Stimulated activated CD4-positive, alpha-beta T cell treated with anti-CD3 and anti-CD28 coated beads, Interleukin-1b, Interleukin-23, amount 100 ng/mL, for 4 hours (primary cell): Measurements from ENCODE around the gene FBXO31.

Source experiments
- DNase-seq, 2 donors: peaks; one replicate each; pipeline ENCODE4 v3.0.0-alpha.2; 2020; ENCODE audit warnings: low read depth in 2 of 2

Gene FBXO31

DNA sequence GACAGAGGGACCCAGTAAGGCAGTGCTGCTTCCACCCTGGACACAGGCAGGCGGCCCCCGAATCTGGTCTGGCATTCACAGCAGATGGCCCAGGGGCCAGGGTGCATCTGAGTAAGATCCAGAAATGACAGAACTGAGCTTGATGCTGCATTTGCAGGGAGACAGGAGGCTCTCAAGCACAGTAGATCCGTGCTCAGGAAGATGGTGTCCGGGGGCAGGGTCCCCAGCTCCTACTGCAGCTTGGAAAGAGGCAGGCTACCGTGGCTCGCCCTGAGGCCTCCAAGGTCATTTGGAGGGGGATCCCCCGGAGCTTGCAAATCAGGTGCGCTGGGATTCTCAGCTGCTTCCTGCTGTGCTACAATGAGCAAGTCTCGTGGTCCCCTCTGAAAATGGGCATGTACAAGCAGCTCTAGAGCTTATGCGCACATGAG, 68.6 kb downstream of the FBXO31 start:
- DNase-seq, result no peak

DNA sequence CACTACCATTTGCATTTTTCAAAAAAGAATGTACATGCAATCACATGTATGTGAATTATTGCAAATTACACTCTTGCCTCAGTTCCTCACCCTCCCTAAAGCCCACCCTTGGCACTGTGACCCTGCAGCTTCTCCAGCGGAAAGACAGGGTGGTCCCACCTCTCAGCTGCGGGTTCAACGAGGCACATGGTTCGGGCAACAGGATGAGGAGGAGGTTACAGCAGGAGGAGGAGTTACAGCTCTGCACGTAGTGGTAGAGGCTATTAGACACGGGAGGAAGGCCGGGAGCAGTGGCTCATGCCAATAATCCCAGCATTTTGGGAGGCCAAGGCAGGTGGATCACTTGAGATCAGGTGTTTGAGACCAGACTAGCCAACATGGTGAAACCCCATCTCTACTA, 71.6 kb downstream of the FBXO31 start:
- DNase-seq, result no peak

DNA sequence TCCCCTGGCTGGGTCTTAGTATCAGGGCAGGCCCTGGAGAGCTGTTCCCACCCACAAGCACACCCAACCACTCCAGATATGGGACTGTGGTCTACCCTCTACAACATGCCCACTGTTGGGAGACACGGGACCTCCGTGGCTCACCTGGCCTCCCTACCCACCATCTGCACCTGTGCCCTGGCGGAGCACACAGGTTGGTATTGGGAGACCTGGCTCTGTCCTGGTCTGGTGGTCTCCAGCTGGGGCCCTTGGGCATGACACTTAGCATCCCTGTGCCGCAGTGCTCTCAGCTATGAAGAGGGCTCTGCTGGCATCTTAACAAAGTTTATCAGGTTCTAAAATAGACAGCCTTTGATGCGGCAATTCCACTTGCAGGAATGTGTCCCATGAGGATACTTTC, 72.2 kb downstream of the FBXO31 start:
- no peak for DNase-seq

DNA sequence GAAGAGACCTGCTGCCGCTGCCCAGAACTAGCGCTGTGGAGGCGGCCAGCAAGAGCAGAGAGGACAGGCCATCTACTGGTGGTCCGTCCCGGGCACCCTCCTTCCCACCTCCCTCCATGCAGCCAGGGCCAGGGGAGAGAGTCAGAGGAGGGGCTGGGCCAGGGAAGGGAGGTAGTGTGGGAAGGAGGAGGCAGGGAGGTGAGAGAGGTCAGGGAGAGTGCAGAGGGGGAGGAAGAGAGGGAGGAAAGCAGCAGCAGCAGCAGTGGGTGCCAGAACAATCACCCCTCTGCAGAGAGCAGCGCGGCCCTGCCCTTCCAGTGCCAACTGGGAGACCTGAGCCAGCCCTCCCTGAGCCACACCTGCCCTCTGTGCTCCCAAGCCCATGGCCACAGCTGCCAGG, 73.0 kb downstream of the FBXO31 start:
- DNase-seq, result no peak

DNA sequence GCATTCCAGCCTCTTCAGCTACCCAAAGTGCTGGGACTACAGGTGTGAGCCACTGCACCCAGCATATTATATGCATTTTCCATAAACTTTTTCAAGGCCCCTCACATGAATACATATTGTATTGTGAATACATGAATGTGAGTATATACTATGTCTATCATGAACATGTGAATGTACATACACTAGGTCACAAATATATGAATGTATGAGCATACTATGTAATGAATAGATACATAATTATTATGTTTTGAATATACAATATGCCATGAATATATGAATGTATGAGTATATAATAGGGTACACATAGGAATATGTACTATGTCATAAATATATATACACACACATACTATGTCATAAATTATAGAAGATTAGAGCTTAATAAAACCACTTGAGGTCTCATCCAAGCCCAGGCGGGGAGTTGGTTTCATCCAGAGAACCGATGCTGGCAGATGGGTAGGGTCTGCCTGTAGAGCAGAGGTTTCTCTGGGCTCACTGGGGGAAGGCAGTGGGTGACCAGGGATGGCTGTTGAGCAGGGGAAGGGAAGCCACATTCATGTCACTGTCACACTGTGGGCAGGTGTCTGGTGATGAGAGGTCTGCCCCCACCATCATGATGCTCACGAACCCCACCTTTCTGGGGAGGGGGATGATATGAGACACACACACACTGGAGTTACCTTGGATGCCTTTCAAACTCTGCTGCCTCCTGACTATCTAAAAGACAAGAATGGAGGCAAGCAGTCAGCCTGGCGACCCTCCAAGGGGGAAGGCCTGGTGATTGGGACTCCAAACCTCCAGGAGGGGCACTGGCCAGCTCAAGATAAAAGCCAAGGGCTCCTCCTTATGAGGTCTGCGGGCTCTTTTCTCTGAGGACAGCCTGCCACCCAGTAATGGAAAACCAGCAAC, 73.7 kb downstream of the FBXO31 start:
- DNase-seq, result no peak

DNA sequence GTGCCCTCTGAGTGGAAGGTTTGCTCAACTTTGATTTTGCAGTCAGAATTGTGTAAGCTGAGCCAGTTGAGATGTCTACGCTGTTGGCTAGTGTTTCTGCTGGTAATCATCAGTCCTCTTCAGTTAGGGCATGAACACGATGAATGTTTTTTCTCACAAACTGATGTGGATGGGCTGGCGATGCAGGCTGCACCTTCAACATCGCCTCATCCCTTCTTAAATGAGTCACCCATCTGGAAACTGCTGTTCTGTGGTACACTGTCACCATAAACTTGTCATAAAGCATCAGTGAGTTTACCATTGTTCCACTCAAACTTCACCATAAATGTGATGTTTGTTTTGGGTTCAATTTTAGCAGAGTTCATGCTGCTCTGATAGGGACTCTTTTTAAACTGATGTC, 74.8 kb downstream of the FBXO31 start:
- no peak for DNase-seq

DNA sequence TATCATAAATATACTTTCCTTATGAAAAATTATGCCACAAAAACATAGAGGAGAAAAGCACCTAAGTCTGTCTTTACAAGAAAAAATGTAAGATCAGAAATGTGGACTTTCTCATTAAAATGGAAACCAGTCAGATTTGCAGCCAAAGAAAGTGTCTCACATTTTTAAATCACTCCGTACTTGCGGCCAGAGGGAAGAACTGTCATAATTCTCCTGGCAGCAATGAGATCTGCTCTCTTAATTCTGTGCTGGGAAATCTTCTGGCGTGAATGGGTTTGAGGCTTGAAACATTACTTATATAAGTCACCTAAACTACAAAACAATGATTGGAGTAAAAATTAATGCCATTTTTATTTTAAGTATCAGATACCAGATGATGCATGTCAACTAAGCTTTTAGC, 77.1 kb downstream of the FBXO31 start:
- DNase-seq, result no peak

DNA sequence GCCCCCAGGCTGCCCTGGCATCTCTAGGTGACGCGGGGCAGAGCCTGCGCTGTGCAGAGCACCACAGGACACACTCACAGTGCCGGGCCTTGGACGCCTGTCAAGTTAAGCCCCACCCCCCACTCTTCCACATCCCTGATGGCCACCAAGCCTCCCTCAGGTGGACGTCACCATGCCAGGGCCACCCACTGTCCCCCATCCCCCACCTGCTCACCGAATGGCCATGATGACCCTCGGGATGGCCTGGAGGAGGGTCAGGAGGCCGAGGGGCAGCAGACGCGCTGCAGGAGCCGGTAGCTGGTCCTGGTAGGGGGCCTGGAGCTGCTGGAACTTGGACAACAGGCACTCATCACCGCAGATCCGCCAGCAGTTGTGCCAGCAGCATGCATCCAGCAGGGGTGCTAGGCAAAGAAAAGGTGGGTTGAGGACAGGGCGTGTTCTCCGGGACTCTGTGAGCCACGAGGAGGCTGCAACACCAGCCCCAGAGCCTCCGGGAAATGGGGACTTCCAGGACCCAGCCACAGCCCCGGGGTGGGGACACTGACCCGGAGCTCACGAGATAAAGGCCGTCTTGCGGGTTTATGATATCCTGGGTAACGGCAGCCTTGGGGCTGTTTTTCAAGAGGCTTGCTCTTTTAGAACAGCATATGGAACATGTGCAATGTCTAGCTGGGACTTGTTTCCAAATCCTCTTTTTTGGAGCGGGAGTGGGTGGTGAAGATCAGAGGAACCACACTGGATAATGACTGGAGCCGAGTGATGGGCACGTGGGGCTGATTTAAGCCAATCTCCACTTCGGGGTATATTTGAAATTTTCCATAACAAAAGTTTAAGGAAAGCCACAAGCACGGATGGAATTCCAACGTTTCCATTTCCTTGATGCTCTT, 77.8 kb downstream of the FBXO31 start:
- DNase-seq, result no peak

DNA sequence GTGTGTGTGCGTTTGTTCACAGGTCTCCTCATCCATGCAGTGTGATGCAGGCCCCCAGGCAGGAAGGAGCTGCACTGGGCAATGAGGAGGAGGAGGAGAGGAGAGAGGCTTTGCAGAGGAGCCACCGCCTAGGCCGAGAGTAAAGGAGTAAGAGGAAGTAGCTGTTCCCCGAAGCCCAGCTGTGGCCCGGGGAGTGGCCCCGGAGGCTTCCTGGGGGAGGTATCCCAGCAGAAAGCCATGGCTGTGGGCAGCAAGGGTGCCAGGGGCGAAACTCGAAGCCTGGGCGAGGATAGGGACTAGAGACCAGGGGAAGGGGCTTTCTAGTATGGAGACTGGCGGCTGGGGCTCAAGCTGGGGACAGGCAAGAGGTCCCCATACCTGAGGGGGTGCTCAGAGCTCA, 78.6 kb downstream of the FBXO31 start:
- DNase-seq, result no peak

DNA sequence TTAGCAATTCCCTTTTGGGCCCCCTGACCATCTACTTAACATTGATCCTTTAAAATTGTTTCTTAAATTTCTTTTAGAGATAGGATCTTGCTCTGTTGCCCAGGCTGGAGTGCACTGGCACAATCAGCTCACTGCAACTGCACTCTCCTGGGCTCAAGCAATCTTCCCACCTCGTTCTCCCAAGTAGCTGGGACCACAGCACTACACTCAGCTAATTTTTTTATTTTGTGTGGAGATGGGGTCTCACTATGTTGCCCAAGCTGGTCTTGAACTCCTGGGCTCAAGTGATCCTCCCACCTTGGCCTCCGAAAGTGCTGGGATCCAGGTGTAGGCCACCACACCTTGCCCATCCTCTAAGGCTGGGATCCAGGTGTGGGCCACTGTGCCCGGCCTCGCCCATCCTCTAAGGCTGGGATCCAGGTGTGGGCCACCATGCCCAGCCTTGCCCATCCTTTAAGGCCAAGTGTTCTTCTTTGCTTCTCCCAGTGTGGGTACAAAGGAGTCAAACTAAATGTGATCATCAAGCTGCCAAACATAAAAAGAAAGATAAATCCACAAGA, 79.5 kb downstream of the FBXO31 start:
- DNase-seq, result no peak

DNA sequence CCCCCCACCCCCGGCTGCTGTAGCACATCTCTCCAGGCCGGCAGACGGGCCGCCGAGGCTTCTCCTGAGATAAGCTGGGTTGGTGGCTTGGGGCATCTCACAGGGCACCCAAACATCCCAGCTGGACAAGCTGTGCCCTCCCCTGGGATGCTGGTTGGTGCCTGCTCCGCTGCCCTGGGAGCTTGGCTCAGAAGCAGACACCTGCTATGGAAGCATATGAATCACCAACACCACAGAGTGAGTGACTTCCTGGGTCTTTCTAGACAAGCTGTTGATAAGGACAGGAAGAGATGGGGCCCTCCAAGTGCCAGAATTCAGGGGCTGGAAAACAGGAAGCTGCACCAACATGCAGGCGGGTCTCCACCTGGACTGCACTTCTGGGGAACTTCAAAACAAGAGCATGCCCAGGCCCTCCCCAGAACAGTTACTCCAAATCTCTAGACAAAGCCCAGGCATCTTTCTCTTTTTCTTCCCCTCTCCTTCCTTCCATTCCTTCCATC, 80.1 kb downstream of the FBXO31 start:
- no peak for DNase-seq

DNA sequence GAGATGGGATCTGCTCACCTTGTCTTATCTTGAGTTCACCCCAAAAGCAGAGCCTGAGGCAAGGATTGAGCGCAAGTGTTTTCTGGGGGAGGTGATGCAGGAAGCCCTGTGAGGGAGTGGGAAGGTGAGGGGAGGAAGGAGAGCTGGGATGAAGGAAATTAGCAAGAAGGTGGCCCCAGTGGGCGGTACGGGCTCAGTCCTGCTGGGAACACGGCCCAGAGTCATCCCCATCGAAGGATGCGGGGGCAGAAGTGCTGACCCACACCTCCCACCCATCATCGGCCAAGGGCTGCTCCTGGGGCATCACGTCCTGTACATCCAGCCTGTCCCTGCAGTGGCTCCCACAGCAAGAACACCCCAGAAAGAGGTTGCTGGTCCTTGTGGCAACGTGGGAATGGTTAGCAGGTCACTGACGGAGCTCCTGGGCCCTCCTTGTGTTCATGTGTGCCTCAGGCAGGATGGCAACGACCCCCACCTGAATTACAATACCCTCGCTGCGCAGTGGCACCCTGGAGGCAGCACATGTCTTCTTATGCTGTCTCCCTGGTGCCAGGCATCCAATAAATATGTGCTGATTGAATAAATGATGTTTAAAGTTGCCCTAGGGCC, 84.6 kb downstream of the FBXO31 start:
- no peak for DNase-seq

DNA sequence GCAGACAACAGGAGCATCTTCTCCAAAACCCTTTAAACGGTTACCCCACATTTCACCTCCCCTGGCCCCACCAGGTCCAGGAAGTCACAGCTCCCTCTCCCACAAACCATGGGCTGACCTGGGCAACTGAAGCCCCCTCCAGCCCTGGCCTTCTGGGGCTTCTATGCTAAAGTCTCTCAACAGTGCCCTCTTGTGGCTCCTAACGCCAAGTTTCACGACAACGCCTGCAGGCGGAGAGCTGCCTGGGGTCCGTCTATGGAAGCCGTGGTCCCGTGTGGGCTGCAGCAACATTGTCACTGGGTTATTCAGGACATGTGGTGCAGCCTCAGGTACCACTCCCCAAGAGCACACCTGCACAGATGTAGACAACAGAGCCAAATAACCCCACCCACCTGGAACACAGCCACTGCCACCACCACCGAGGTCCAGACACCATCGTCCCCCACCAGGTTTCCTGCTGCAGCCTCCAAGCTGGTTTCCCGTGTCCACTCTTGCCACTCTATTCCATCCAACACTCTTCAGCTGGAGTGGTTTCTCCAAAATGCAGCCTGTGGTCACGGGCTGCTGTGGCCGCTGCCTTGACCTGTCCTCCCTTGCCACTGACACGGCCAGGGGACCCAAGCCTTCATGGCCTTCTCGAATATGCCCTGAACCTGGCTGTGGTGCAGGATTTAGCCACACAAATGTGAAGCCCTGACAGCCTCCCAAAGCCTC, 85.5 kb downstream of the FBXO31 start:
- peak; percentile 7 to 18 for DNase-seq

DNA sequence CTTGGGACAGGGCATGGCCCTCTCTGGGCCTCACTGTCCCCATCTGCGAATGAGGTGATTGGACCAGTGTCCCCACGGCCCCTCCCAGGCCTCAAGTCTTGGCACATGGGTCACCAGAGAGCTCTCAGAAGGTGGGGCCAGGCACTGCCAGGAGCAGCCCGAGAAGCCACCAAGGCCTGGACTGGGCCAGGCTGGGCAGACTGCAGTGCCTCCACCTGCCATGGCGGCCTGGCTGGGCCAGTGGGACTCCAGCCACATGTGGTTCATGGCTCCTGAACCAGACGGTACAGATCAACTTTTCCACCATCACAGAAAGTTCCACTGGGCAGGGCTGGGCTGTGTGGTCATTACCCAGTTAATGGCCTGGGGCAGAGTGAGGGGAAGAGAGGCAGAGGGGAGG, 86.2 kb downstream of the FBXO31 start:
- no peak for DNase-seq

DNA sequence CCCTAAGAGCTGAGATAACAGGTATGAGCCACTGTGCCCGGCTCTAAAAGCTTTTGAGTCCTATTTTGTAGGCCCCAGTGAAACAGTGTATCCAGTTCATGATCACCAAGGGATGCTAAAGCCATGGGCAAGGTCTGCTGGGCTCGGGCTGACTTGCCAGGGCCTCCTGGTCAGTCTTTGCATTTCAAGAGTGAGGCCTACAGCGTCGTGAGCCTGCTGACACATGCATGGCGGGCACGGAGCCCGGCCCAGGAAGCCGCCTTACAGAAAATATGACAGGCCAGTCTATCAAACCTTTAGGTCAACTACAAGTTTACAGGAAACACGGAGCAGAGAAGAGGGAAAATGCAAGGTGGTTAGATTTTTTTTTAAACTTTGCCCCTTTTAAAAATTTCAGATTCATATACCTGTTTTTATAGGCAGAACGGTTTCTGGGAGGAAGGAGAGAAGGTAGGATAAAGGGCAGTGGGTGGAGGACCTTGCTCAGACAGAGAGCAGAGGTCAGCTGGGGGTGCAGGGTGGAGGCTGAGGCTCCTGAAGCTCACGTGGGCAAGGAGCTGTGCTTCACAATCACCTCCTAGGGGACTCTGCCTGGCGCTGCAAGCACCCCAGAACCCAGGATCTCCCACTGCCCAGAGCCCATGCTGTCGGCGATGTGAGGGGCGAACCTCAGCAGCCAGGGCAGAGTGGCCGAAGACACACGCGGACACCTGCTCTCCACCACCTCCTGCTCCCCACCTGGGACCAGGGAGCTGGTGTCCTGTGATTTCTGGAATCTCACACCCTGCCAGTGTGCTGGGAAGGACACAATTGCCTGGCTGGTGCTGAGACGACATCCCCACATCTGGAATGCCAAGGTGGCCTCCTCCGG, 87.7 kb downstream of the FBXO31 start:
- DNase-seq, result no peak

DNA sequence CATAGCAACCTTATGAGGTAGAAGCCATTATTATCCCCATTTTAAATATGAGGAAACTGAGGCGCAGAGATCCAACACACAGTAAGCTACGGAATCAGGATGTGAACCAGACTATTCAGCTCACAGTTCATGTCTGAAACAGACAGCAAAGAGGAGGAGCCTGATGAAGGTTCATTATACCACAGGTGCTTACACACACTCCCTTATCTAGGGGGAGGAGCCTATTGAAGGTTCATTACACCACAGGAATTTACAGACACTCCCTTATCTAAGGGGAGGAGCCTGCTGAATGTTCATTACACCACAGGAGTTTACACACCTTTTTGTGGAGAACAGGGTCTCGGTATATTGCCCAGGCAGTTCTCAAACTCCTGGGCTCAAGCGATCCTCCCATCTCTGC, 88.3 kb downstream of the FBXO31 start:
- no peak for DNase-seq

DNA sequence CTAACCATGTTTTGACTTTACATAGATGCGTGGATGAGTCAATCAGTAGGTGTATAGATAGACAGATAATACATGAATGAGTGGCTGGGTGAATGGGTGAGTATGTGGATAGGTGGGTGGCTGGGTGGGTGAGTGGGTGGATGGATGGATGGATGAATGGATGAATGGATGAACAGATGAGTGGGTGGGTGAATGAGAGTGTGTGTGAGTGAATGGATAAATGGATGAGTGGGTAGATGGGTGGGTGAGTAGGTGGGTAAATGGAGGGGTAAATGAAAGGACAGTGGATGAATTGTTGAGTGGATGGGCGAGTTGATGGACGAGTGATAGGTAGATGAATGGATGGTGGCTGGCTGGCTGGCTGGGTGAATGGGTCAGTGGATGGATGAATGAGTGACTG, 89.6 kb downstream of the FBXO31 start:
- no peak for DNase-seq

DNA sequence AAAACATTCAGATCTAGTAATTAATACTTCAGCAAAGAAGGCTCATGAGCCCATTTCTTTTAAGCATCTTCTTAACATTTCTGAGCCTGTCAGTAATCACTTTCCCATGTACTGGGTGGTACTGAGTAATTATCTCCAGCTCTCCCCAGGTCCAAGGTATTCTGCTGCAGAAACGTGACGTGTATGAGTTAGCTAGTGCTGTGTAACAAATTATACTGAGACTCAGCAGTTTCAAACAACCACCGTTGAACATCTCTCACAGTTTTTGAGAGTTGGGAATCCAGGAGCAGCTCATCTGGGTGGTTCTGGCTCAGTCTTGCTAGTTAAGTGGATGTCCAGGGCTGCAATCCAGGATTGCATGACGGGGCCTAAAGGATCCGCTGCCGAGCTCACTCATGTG, 91.6 kb downstream of the FBXO31 start:
- DNase-seq, result no peak

DNA sequence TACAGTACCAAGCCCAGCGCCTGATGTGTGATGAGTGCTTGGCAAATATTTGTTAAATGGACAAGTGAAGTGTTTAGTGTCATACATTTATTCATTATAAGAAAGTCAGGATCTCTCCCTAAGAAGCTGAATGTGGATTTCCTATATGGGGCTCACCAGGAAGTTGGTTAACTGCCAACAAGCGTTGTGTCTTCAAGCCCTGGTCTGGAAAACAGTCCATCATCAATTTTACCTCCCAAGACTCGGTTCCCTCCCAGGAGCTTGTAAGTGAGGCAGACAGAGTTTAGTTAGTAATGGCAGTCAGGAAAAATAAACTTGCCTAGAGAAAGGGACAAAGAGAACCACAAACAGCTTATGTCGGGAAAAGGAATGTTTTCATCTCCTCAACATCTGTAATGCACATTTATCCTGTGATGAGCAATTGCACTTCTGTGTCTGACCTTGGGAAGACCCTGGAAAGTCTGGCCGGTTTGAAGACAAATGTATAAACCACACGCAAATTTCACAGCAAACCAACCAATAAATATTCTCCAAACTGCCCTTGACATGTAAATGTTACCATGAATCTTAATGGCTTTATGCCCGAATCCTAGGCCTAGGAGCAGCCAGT, 94.7 kb downstream of the FBXO31 start:
- DNase-seq, result no peak
